ENCODE data around the gene LRP1-AS.

LRP1-AS gene

GRCh38 chr12:57175428-57176138 lies 28.2 kb upstream of the LRP1-AS start:
- H3K4me3 ChIP-seq (ENCODE audit: low read length), result no peak overlapping the region
- no peak for DNase-seq (ENCODE audit: low read depth)
- peak; percentile 86 for TF ChIP-seq CTCF (conservative IDR thresholded peaks at IDR 0.05; ENCODE audit: low read depth, low read length)

GRCh38 chr12:57173683-57174082 lies 26.3 kb upstream of the LRP1-AS start:
- no peak overlapping the region for H3K4me3 ChIP-seq (ENCODE audit: low read length)
- TF ChIP-seq CTCF (conservative IDR thresholded peaks at IDR 0.05; ENCODE audit: low read depth, low read length), result no peak
- DNase-seq (ENCODE audit: low read depth), result no peak

GRCh38 chr12:57173089-57173488 lies 25.7 kb upstream of the LRP1-AS start:
- no peak for DNase-seq (ENCODE audit: low read depth)
- peak; percentile 68 for TF ChIP-seq CTCF (conservative IDR thresholded peaks at IDR 0.05; ENCODE audit: low read depth, low read length)
- no peak overlapping the region for H3K4me3 ChIP-seq (ENCODE audit: low read length)

GRCh38 chr12:57171668-57172067 lies 24.2 kb upstream of the LRP1-AS start:
- no peak for DNase-seq (ENCODE audit: low read depth)
- H3K4me3 ChIP-seq (ENCODE audit: low read length), result no peak overlapping the region
- TF ChIP-seq CTCF (conservative IDR thresholded peaks at IDR 0.05; ENCODE audit: low read depth, low read length), result no peak

- no peak overlapping the region for H3K4me3 ChIP-seq (ENCODE audit: low read length)
- no peak for DNase-seq (ENCODE audit: low read depth)
- TF ChIP-seq CTCF (conservative IDR thresholded peaks at IDR 0.05; ENCODE audit: low read depth, low read length), result no peak
Measured at GRCh38 chr12:57170927-57171326, 23.5 kb upstream of the LRP1-AS start.

GRCh38 chr12:57170408-57170807 lies 23.0 kb upstream of the LRP1-AS start:
- H3K4me3 ChIP-seq (ENCODE audit: low read length), result no peak overlapping the region
- DNase-seq (ENCODE audit: low read depth), result no peak
- TF ChIP-seq CTCF (conservative IDR thresholded peaks at IDR 0.05; ENCODE audit: low read depth, low read length), result no peak

GRCh38 chr12:57169969-57170368 lies 22.6 kb upstream of the LRP1-AS start:
- no peak for TF ChIP-seq CTCF (conservative IDR thresholded peaks at IDR 0.05; ENCODE audit: low read depth, low read length)
- no peak for DNase-seq (ENCODE audit: low read depth)
- no peak overlapping the region for H3K4me3 ChIP-seq (ENCODE audit: low read length)

All from retinal pigment epithelial cell (primary cell).